Jurkat, Clone E6-1 (cell line): ENCODE measurements around the gene NFATC2.
A peak's percentile ranks its signal among the peaks of the same experiment; 100 is the strongest.
"Not testable (repeated sequence)": the region's sequence is repeated elsewhere in the genome, so short reads cannot be mapped to it uniquely, and the experiment has no call there.

Experiments used
- DNase-seq: peaks from one replicate; pipeline ENCODE4 v3.0.0-alpha.2; 2011; ENCODE audit warnings: low read depth, low spot score
- H3K4me3 ChIP-seq: 2 replicates; pipeline ENCODE4 v1.5.1; 2011; ENCODE audit warnings: mild to moderate bottlenecking, low read length, control low read depth, moderate library complexity

Gene NFATC2

DNA sequence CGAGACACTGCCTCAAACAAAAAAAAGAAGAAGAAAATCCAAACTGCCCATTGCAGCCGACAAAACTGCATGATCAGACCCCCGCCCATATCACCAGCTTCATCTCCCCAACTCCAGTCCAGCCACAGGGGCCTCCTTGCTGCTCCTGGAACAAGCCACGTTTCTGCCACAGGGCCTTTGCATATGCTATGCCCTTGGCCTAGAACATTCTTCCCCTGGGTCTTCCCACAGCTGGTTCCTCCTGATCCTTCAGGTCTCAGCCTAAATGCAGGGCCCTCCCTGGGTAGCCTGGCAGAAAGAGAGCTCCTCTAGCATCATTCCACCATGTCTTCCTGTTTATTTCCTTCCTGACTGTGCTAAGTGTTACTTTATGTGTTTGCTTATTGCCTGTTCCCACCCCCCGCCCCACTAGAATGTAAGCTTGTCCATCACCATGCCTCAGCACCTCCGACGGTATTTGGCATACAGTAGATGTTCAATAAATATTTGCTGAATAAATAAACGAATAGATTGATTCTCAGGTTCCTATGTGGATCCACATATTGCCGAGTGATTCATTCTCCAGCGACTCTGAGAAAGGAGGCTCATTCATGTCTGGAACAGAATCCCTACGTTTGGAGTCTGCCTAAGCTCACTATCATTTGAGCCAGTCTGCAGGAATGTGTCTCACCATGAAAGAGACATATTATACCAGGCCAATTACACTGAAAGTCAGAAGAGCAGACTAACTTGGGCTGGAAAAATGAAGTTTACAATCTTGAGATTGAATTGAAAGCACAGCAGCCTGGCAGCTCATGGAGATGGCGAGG lies 56.1 kb downstream of the NFATC2 start:
- no peak for DNase-seq
- H3K4me3 ChIP-seq = no peak overlapping the region

- no peak overlapping the region for H3K4me3 ChIP-seq
- no peak for DNase-seq
Observed at GRCh38 chr20:51484831-51485230, 57.7 kb downstream of the NFATC2 start.

- H3K4me3 ChIP-seq = no peak overlapping the region
- DNase-seq = no peak
Observed at GRCh38 chr20:51484141-51484815, 58.2 kb downstream of the NFATC2 start.

DNA sequence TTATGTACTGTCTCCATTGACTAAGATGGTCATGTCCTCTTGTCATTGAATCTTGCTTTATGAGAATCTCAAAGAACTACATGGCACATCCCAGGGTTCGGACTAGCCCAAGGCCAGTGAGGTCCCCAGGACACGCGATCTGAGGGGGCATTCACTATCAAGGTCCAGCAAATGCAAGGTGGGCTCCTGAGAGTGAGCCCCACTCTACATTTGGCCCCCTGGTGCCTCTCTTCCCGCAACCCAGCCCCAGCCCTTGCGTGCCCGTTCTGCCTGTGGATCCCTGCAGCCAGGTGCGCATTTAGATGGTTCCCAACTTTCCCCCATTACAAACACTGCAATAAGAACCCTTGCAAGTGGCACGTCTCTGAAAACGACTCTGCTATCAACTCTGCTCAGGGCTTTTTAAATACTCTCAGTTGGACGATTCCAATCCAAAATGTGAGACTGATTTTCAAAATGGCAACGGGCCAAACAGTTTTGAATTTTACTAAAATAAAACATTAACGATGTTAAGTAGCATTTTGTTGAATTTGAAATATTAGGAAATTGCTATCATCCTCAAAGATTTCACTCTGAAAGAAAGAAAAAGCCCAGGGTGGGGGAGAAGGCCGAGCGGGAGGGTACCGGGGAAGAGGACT lies 59.6 kb downstream of the NFATC2 start:
- no peak for DNase-seq
- no peak overlapping the region for H3K4me3 ChIP-seq

DNA sequence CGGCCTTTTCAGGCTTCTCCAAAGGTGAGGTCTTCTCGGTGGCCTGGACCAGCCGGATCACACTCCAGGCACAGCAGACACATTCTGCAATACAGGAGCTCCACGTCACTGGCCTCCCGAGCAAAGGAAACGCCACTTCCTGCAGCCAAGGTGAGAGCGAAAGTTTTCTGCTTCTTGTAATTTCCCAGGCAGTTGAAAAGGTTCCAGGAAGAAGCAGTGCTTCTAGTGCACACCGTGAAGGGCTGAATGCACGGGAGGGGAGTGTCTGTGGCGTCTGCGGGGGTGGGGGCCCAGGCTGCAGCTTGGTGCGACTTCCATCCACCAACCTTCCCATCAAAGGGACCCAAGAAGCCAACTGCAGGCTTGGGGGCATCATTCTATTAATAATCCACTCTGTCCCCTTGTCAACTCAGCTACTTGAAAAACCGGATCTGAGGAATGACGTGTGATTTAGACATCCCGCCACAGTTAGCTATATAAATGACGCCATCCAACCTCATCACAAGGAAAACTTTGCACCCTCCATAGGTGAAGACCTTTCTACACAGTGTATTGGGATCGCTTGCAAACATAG lies 61.1 kb downstream of the NFATC2 start:
- DNase-seq = no peak
- H3K4me3 ChIP-seq = no peak overlapping the region

GRCh38 chr20:51480507-51481270 lies 61.8 kb downstream of the NFATC2 start:
- H3K4me3 ChIP-seq = no peak overlapping the region
- no peak for DNase-seq

DNA sequence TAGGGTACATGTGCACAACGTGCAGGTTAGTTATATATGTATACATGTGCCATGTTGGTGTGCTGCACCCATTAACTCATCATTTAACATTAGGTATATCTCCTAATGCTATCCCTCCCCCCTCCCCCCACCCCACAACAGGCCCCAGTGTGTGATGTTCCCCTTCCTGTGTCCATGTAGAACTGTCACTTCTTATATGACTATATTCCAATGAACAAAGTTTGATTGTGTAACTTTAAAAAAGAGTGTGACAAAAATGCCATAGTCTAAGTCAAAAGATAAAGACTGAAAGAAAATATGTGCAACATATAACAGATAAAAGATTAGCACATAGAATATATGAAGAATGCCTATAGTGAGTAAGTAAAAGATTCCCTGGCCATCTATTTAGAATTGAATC lies 66.4 kb downstream of the NFATC2 start:
- not testable (repeated sequence) for H3K4me3 ChIP-seq, DNase-seq

DNA sequence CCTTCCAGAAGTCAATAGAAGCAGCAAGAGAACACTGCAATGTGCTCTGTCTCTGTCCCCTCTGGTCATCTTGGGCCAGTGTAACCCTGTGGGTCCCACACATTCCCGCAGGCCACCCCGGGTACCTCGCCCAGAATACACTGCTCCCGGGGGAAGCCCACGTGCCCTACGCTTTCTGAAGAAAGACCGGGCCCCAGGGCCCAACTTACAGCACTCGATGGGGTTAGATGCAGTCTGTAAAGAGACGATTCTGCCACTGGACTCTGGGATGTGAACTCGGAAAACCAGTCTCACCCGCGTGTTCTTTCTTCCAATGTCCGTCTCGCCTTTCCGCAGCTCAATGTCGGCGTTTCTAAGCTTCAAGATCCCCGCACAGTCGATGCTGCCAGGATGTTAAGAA lies 68.7 kb downstream of the NFATC2 start:
- no peak overlapping the region for H3K4me3 ChIP-seq
- DNase-seq = no peak

GRCh38 chr20:51473256-51473655 lies 69.3 kb downstream of the NFATC2 start:
- DNase-seq = no peak
- H3K4me3 ChIP-seq = no peak overlapping the region

DNA sequence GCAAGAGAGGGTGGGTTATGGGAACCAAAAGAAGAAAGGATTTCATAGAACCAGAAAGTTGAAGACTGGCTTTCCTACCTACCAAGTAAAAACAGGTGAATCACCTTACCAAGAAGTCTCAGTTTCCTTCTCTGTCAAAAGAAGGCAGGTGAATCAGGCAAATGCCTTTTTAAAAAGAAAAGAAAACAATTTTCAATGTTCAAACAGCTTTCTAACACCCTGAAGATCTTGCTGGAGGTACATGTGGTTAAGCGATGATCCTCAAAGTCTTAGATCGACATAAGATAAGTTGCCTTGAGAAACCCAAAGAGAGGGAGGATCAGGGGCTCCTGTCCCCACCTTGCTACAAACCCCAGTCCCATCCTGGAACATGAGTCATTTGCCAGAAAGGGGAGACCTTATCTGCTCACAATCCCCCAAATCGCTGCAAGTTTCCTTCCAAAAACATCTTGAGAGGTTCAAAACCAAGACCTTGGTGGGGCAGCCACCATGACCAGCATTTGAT lies 71.6 kb downstream of the NFATC2 start:
- DNase-seq = peak; percentile 47
- no peak overlapping the region for H3K4me3 ChIP-seq

DNA sequence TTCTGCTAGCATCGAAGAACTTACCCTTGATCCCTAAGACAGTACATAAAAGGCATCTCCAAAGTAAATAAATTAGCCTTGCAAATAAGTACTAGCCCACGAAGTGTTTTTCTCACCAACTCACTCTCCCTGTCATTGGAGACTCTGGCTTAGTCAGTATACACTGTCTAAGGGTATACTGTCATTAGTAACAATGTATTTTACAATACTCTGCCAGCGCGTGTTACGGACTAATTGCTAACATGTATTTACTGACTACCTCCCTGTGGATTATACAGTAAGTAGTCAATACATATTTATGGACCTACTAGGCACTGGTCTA lies 72.1 kb downstream of the NFATC2 start:
- DNase-seq = no peak
- H3K4me3 ChIP-seq = no peak overlapping the region

DNA sequence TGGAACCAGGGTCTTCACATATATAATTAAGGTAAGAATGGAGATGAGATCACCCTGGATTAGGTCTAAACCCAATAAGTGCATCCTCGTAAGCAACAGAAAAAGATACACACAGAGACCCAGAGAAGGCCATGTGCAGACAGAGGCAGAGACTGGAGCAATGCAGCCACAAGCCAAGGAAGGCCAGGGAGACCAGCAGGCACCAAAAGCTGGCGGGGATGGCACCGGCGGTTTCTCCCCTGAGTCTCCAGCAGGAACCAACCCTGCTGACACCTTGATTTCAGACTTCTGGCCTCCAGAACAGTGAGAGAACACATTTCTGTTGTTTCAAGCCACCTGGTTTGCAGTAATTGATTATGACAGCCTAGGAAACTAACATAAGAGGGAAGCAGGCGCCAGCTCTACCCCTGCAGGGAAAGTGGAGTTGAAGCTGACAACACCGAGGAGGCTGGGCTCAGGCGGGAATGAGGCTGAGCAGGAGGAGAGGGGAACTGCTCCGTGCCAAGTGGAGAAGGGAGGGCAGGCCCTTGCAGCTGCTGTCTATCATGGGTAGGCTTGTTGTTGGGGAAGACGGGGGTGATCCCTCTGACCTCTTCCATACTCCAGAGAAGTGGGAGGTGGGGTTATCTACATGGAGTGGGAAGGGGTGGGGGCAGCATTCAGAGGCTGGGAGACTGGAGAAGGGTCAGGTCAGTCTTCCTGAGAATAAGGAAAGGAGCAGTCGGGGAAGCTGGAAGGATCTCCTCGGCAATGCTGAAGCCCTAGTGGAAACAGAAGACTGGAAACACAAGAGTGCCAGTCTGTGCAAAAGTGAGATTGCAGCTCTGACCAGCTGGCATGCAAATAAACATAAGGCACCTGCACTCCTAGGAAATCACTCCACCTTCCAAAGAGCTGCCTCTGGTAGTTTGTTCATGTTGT lies 72.7 kb downstream of the NFATC2 start:
- no peak overlapping the region for H3K4me3 ChIP-seq
- DNase-seq = no peak

DNA sequence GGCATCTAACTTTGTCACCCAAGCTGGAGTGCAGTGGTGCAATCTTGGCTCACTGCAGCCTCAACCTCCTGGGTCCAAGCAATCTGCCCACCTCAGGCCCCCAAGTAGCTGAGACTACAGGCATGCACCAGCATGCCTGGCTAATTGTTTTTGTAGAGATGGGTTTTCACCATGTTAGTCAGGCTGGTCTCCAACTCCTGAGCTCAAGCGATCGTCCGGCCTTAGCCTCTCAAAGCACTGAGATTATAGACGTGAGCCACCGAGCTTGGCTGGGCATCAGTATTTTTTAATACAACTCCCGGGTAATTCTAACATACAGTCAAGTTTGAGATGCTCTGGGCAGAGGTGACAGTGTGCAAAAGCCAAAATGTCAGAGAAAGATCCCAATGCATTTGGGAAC lies 73.5 kb downstream of the NFATC2 start:
- no peak for DNase-seq

DNA sequence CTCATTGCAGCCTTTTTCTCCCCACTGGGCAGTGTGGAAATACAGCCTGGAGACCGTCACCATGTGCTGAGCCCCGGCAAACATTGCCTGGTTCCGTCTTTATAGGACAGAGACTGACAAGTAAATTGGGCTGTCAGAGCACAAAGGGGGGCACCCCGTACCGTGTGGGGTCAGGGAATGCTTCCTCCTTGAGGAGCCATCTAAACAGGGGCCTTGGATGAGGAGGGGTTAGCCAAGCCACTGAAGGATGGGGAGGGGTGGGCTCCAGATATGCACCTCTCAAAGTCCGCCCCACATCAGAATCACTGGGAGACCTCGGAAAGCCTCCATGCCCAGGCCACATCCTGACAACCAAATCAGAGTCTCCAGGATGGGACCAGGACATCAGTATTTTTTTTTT lies 73.9 kb downstream of the NFATC2 start:
- DNase-seq = no peak
- no peak overlapping the region for H3K4me3 ChIP-seq

More for the DNA sequence above, 73.5 kb downstream of the NFATC2 start:
- H3K4me3 ChIP-seq = no peak overlapping the region

DNA sequence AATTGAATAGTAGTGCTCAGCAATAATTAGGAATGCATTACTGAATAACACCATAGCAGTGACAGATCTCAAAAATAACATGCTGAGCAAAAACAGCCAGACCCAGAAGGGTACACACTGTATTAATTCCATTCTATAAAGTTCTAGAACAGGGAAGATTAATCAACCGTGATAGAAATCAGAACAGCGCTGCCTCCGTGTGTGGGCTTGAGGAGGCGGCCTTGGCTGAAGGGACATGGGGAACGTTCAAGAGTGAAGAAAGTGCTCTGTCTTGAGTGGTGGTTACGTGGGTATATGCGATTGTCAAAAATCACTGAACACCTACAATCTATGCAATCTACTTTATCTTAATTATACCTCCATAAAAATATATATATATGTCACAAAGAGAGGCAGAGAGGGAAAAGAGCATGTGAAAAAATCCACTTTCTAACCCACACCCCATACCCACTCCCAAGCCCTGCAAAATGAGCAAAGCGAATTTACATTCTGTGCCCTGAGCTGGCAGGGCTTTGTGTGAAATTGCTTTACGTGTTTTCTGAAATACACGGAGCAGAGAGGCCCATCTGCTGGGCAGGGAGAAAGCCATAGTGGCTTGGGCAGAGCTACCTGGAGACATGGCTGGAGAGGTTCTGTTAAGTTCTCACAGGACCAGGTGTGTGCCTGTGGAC lies 74.4 kb downstream of the NFATC2 start:
- no peak overlapping the region for H3K4me3 ChIP-seq
- DNase-seq = no peak

- no peak for DNase-seq
- no peak overlapping the region for H3K4me3 ChIP-seq
Observed at GRCh38 chr20:51463998-51464397, 78.5 kb downstream of the NFATC2 start.

DNA sequence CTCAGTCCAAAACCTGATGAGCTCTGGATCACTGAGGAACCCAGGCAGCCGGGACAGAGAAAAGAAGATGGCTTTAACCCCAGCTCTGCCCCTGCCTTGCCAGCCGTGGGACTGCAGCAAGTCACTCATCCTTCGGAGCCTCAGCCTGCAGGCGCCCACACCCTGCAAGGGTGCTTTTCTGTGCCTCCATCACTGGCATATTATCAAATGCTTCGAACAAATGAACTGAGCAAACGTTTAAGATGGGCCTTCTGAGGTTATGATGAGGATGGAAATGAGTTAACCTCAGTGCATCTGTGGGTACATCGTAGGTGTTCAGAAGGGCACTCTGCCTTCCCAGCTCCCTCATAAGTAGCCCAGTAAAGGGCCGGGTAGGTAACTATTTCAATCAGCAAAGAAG lies 79.0 kb downstream of the NFATC2 start:
- H3K4me3 ChIP-seq = no peak overlapping the region

More for the DNA sequence above, 79.0 kb downstream of the NFATC2 start:
- DNase-seq = no peak
